22Rv1 (cell line): ENCODE results near the gene AMZ1.

Experiments used
- CTCF ChIP-seq: fragments of 450-650 bp; IDR thresholded peaks from 2 replicates; pipeline ENCODE4 v1.5.1; 2017; ENCODE audit warnings: mild to moderate bottlenecking
- ZFX ChIP-seq: fragments of 450-650 bp; IDR thresholded peaks from 2 replicates; pipeline ENCODE4 v1.6.1; 2017; ENCODE audit warnings: antibody characterized with exemption, borderline replicate concordance

- no peak for TF ChIP-seq CTCF
- no peak for TF ChIP-seq ZFX
Measured at GRCh38 chr7:2708547-2709310, 20.7 kb downstream of the AMZ1 start.
